Gastroesophageal sphincter (tissue), 3 donors: ENCODE measurements around the gene IFT88.

Experiments used
- CTCF ChIP-seq, 4 experiments: fragments of 200-600 bp in 2 of 4; fragments of 450-650 bp in 2 of 4; sonication (generic) in 1 of 4; IDR thresholded peaks; one replicate each; pipeline ENCODE4 v1.5.1; 2017 to 2019; ENCODE audit warnings: antibody characterized with exemption in 4 of 4, mild to moderate bottlenecking in 2 of 4, moderate library complexity in 2 of 4
- POLR2A ChIP-seq, 2 donors: fragments of 450-650 bp; IDR thresholded peaks; one replicate each; pipeline ENCODE4 v1.6.1; 2017; ENCODE audit warnings: antibody characterized with exemption in 2 of 2, mild to moderate bottlenecking in 2 of 2, moderate library complexity in 1 of 2
- POLR2AphosphoS5 ChIP-seq: sonication (generic); formaldehyde crosslinking; IDR thresholded peaks from one replicate; pipeline ENCODE4 v1.6.1; 2017; ENCODE audit warnings: antibody characterized with exemption

GRCh38 chr13:20686167-20686566 lies 119.2 kb downstream of the IFT88 start:
- TF ChIP-seq CTCF (IDR thresholded peaks at IDR 0.05) (no peak), POLR2AphosphoS5 (no peak), POLR2A (IDR thresholded peaks at IDR 0.05) (no peak)
